ENCODE data around the gene MYBPH.

MYBPH gene

GRCh38 chr1:203127666-203128430 is 47.8 kb downstream of the MYBPH start, which contains the start of gene ADORA1:
TSS of gene ADORA1 (plus strand) at chr1:203127726. CDS start at chr1:203128842, 1,116 bp downstream.
- no peak for DNase-seq

GRCh38 chr1:203126866-203127665 is 48.6 kb downstream of the MYBPH start:
- DNase-seq, result no peak

GRCh38 chr1:203126151-203126865 is 49.3 kb downstream of the MYBPH start:
- DNase-seq, result no peak

GRCh38 chr1:203124546-203125317 is 50.9 kb downstream of the MYBPH start:
- no peak for DNase-seq

GRCh38 chr1:203124011-203124410 is 51.6 kb downstream of the MYBPH start:
- DNase-seq, result no peak

- DNase-seq, result no peak
Measured at GRCh38 chr1:203122159-203122558, 53.5 kb downstream of the MYBPH start.

GRCh38 chr1:203121186-203122015 is 54.2 kb downstream of the MYBPH start:
- no peak for DNase-seq

GRCh38 chr1:203120325-203121153 is 55.1 kb downstream of the MYBPH start:
- DNase-seq, result no peak
